C4-2B (cell line): ENCODE data around the gene ARIH2.

ENCODE experiments used
- CTCF ChIP-seq: fragments of 450-650 bp; conservative IDR thresholded peaks from 2 replicates; pipeline ENCODE4 v1.5.1; 2017; ENCODE audit warnings: mild to moderate bottlenecking
- ZFX ChIP-seq: fragments of 450-650 bp; IDR thresholded peaks from 2 replicates; pipeline ENCODE4 v1.6.1; 2017

DNA sequence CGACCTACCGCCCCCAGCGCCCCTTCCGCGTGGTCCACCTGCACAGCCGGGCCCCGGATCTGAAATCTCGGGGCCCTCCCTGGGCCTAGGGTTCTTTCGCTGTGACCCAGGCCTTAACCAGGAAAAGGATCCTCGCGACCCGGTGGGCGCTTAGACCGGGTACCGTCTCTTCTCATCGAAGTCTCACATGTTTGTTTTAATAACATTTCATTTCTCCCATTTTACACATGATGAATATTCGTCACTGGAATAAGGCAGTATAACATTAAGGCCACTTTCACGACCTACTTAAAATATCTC lies 100.0 kb downstream of the ARIH2 start:
- TF ChIP-seq CTCF (no peak), ZFX (0 out of 2 replicates have a peak, but pooled peaks have one; percentile 43)
